ENCODE results near the gene IPP.

IPP gene

DNA sequence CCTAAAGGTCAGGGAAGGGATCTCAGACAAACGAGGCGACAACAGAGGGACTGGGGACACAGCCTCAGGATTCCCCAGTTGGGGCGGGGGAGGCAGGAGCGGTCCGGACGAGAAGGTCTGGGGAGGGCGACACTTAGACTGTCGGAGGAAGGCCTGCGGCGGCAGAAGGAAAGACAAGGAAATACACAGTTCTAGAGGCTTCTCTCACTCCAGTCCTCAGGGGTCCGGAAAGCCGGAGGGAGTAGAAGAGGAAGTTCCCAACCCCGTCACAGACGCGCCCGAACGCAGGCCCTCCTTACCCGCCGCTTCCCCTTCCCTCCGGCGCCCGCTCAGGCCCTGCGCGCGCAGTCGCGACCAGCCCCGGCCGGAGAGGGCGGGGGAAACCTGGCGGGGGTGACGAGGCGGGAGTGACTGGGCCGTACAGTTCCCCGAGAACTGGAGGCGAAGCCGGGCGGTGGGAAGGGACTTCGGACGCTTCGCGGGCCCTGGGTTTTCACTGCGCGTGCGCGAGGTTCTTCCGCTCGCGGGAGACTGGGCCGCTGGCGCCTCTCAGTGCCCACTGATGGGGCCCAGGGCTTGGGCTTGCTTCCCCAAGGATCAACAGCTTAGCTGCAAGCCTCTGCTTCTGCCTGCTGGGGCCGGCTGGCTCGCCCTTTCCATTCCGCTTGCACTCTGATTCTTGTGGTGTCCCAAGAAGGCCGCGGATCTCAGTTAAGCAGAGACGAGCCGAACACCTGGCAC is at the start of gene IPP:
TSS of gene IPP (minus strand) at position 356 of the 741 bp plus-strand sequence. CDS start 4,242 bp downstream, outside the sequence.
- peaks cover 0 to 6% (median 0%) of the 10 kb centered on the region in 5 donors for H3K36me3 ChIP-seq (ENCODE audit: control insufficient read depth in 5 of 5, insufficient read depth in 5 of 5, low read length in 5 of 5)
- peaks cover 0 to 8% (median 3%) of the 10 kb centered on the region in 5 donors for H3K9me3 ChIP-seq (ENCODE audit: control insufficient read depth in 5 of 5, low read length in 5 of 5)
- H3K4me1 ChIP-seq (ENCODE audit: control insufficient read depth in 5 of 5, insufficient read depth in 5 of 5, low read length in 5 of 5) = peaks cover 3 to 22% (median 7%) of the 10 kb centered on the region in 5 donors
- H3K27ac ChIP-seq (ENCODE audit: low read depth, low read length) = peak within 1 kb of the TSS; percentile 100
- H3K9ac ChIP-seq (ENCODE audit: low read length in 5 of 5) = peak within 1 kb of the TSS; percentile 91 to 99 (median 99)
- no peaks in the 10 kb centered on the region for H3K27me3 ChIP-seq (ENCODE audit: control insufficient read depth in 5 of 5, insufficient read depth in 4 of 5, low read length in 5 of 5)
- peak within 1 kb of the TSS; percentile 74 to 91 (median 85) for H3K4me3 ChIP-seq (ENCODE audit: low read depth in 1 of 5, low read length in 5 of 5)

DNA sequence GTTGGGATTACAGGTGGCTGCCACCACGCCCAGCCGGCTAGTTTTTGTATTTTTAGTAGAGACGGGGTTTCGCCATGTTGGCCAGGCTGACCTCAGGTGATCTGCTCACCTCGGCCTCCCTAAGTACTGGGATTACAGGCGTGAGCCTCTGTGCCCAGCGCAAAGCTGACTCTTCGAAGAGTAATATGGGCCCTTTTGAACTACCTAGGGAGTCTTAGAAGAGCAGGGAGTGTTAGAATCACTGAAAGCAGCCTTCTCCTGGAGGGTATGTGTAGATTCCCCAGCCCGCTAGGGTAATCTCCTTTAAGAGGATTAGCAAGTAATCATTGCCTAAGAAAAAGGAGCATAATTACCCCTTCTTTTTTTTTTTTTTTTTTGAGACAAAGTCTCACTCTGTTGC is 46.5 kb upstream of the IPP start:
- H3K27ac ChIP-seq (ENCODE audit: low read depth, low read length) = no peak overlapping the region
- H3K27me3 ChIP-seq (ENCODE audit: control insufficient read depth in 5 of 5, insufficient read depth in 4 of 5, low read length in 5 of 5) = no peaks in the 10 kb centered on the region
- no peaks in the 10 kb centered on the region for H3K9me3 ChIP-seq (ENCODE audit: control insufficient read depth in 5 of 5, low read length in 5 of 5)
- H3K36me3 ChIP-seq (ENCODE audit: control insufficient read depth in 5 of 5, insufficient read depth in 5 of 5, low read length in 5 of 5) = no peaks in the 10 kb centered on the region
- H3K9ac ChIP-seq (ENCODE audit: low read length in 5 of 5) = no peak overlapping the region
- H3K4me3 ChIP-seq (ENCODE audit: low read depth in 1 of 5, low read length in 5 of 5) = no peak overlapping the region
- no peaks in the 10 kb centered on the region for H3K4me1 ChIP-seq (ENCODE audit: control insufficient read depth in 5 of 5, insufficient read depth in 5 of 5, low read length in 5 of 5)

- Histone ChIP-seq H3K4me1 (ENCODE audit: control insufficient read depth in 5 of 5, insufficient read depth in 5 of 5, low read length in 5 of 5) (no peaks in the 10 kb centered on the region), H3K27ac (ENCODE audit: low read depth, low read length) (no peak overlapping the region), H3K9me3 (ENCODE audit: control insufficient read depth in 5 of 5, low read length in 5 of 5) (no peaks in the 10 kb centered on the region), H3K4me3 (ENCODE audit: low read depth in 1 of 5, low read length in 5 of 5) (no peak overlapping the region), H3K27me3 (ENCODE audit: control insufficient read depth in 5 of 5, insufficient read depth in 4 of 5, low read length in 5 of 5) (no peaks in the 10 kb centered on the region), H3K36me3 (ENCODE audit: control insufficient read depth in 5 of 5, insufficient read depth in 5 of 5, low read length in 5 of 5) (no peaks in the 10 kb centered on the region), H3K9ac (ENCODE audit: low read length in 5 of 5) (no peak overlapping the region)
Observed at GRCh38 chr1:45796381-45796780, 45.9 kb upstream of the IPP start.

GRCh38 chr1:45793942-45794604 is 43.6 kb upstream of the IPP start:
- Histone ChIP-seq H3K4me1 (ENCODE audit: control insufficient read depth in 5 of 5, insufficient read depth in 5 of 5, low read length in 5 of 5) (no peaks in the 10 kb centered on the region), H3K9ac (ENCODE audit: low read length in 5 of 5) (no peak overlapping the region), H3K9me3 (ENCODE audit: control insufficient read depth in 5 of 5, low read length in 5 of 5) (no peaks in the 10 kb centered on the region), H3K27ac (ENCODE audit: low read depth, low read length) (no peak overlapping the region), H3K27me3 (ENCODE audit: control insufficient read depth in 5 of 5, insufficient read depth in 4 of 5, low read length in 5 of 5) (no peaks in the 10 kb centered on the region), H3K36me3 (ENCODE audit: control insufficient read depth in 5 of 5, insufficient read depth in 5 of 5, low read length in 5 of 5) (no peaks in the 10 kb centered on the region), H3K4me3 (ENCODE audit: low read depth in 1 of 5, low read length in 5 of 5) (no peak overlapping the region)

DNA sequence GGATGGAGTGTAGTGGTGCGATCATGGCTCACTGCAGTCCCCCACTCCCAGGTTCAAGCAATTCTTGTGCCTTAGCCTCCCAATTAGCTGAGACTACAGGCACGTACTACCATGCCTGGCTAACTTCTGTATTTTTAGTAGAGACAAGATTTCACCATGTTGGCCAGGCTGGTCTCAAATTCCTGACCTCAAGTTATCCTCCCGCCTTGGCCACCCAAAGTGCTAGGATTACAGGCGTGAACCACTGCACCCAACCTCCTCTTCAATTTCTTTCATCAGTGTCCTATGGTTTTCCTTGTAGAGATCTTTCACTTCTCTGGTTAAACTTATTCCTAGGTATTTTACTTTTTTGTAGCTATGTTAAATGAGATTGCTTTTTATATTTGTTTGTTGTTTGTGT is 42.3 kb upstream of the IPP start:
- Histone ChIP-seq H3K4me3 (ENCODE audit: low read depth in 1 of 5, low read length in 5 of 5) (no peak overlapping the region), H3K9me3 (ENCODE audit: control insufficient read depth in 5 of 5, low read length in 5 of 5) (no peaks in the 10 kb centered on the region), H3K36me3 (ENCODE audit: control insufficient read depth in 5 of 5, insufficient read depth in 5 of 5, low read length in 5 of 5) (no peaks in the 10 kb centered on the region), H3K27ac (ENCODE audit: low read depth, low read length) (no peak overlapping the region), H3K27me3 (ENCODE audit: control insufficient read depth in 5 of 5, insufficient read depth in 4 of 5, low read length in 5 of 5) (no peaks in the 10 kb centered on the region), H3K9ac (ENCODE audit: low read length in 5 of 5) (no peak overlapping the region), H3K4me1 (ENCODE audit: control insufficient read depth in 5 of 5, insufficient read depth in 5 of 5, low read length in 5 of 5) (no peaks in the 10 kb centered on the region)

GRCh38 chr1:45789601-45790000 is 39.1 kb upstream of the IPP start:
- no peak overlapping the region for H3K27ac ChIP-seq (ENCODE audit: low read depth, low read length)
- no peaks in the 10 kb centered on the region for H3K4me1 ChIP-seq (ENCODE audit: control insufficient read depth in 5 of 5, insufficient read depth in 5 of 5, low read length in 5 of 5)
- H3K9me3 ChIP-seq (ENCODE audit: control insufficient read depth in 5 of 5, low read length in 5 of 5) = no peaks in the 10 kb centered on the region
- no peak overlapping the region for H3K4me3 ChIP-seq (ENCODE audit: low read depth in 1 of 5, low read length in 5 of 5)
- peaks cover 0 to 2% (median 0%) of the 10 kb centered on the region in 5 donors for H3K27me3 ChIP-seq (ENCODE audit: control insufficient read depth in 5 of 5, insufficient read depth in 4 of 5, low read length in 5 of 5)
- no peaks in the 10 kb centered on the region for H3K36me3 ChIP-seq (ENCODE audit: control insufficient read depth in 5 of 5, insufficient read depth in 5 of 5, low read length in 5 of 5)
- H3K9ac ChIP-seq (ENCODE audit: low read length in 5 of 5) = no peak overlapping the region

DNA sequence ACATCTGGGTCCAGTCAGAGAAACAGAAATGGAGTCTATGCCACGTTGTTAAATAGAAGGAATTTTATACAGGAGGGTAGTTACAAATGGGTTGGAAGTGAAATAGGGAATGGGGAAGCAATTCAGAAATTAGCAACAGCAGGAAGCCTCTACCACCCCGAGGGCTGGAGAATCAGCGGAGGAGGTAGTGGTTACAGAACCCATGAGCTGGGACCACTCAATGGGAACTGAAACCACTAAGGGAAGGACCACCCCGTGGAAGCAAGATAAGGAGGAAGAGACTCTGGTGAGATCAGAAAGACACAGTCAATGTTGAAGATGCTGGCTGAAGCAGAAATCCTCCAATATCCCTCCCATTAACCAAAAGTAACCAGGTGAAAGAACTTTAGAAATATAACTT is 37.5 kb upstream of the IPP start:
- Histone ChIP-seq H3K27me3 (ENCODE audit: control insufficient read depth in 5 of 5, insufficient read depth in 4 of 5, low read length in 5 of 5) (peaks cover 0 to 2% (median 0%) of the 10 kb centered on the region in 5 donors), H3K4me1 (ENCODE audit: control insufficient read depth in 5 of 5, insufficient read depth in 5 of 5, low read length in 5 of 5) (no peaks in the 10 kb centered on the region), H3K9me3 (ENCODE audit: control insufficient read depth in 5 of 5, low read length in 5 of 5) (no peaks in the 10 kb centered on the region), H3K9ac (ENCODE audit: low read length in 5 of 5) (no peak overlapping the region), H3K36me3 (ENCODE audit: control insufficient read depth in 5 of 5, insufficient read depth in 5 of 5, low read length in 5 of 5) (no peaks in the 10 kb centered on the region), H3K27ac (ENCODE audit: low read depth, low read length) (no peak overlapping the region), H3K4me3 (ENCODE audit: low read depth in 1 of 5, low read length in 5 of 5) (no peak overlapping the region)

- no peak overlapping the region for H3K9ac ChIP-seq (ENCODE audit: low read length in 5 of 5)
- H3K4me3 ChIP-seq (ENCODE audit: low read depth in 1 of 5, low read length in 5 of 5) = no peak overlapping the region
- H3K27me3 ChIP-seq (ENCODE audit: control insufficient read depth in 5 of 5, insufficient read depth in 4 of 5, low read length in 5 of 5) = peaks cover 0 to 2% (median 0%) of the 10 kb centered on the region in 5 donors
- no peak overlapping the region for H3K27ac ChIP-seq (ENCODE audit: low read depth, low read length)
- H3K4me1 ChIP-seq (ENCODE audit: control insufficient read depth in 5 of 5, insufficient read depth in 5 of 5, low read length in 5 of 5) = no peaks in the 10 kb centered on the region
- no peaks in the 10 kb centered on the region for H3K36me3 ChIP-seq (ENCODE audit: control insufficient read depth in 5 of 5, insufficient read depth in 5 of 5, low read length in 5 of 5)
- no peaks in the 10 kb centered on the region for H3K9me3 ChIP-seq (ENCODE audit: control insufficient read depth in 5 of 5, low read length in 5 of 5)
Observed at GRCh38 chr1:45785583-45785982, 35.1 kb upstream of the IPP start.

DNA sequence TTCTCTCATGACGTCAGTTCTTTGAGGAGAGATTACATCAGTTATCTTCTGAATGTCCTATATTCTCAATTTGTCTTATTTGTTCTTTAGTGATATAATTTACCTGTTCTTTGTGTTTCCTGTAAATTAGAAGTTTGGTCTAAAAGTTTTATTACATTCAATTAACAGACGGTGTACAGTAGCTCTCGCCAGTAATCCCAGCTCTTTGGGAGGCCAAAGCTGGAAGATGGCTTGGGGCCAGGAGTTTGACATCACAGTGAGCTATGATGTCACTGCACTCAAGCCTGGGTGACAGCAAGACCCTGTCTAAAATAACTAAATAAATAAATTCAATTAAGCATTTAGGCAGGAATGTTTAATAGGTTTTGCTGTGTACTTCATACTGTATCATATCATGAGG is 25.3 kb upstream of the IPP start:
- H3K4me3 ChIP-seq (ENCODE audit: low read depth in 1 of 5, low read length in 5 of 5) = no peak overlapping the region
- H3K9me3 ChIP-seq (ENCODE audit: control insufficient read depth in 5 of 5, low read length in 5 of 5) = no peaks in the 10 kb centered on the region
- no peaks in the 10 kb centered on the region for H3K27me3 ChIP-seq (ENCODE audit: control insufficient read depth in 5 of 5, insufficient read depth in 4 of 5, low read length in 5 of 5)
- H3K4me1 ChIP-seq (ENCODE audit: control insufficient read depth in 5 of 5, insufficient read depth in 5 of 5, low read length in 5 of 5) = no peaks in the 10 kb centered on the region
- H3K9ac ChIP-seq (ENCODE audit: low read length in 5 of 5) = no peak overlapping the region
- H3K36me3 ChIP-seq (ENCODE audit: control insufficient read depth in 5 of 5, insufficient read depth in 5 of 5, low read length in 5 of 5) = no peaks in the 10 kb centered on the region
- no peak overlapping the region for H3K27ac ChIP-seq (ENCODE audit: low read depth, low read length)

- H3K36me3 ChIP-seq (ENCODE audit: control insufficient read depth in 5 of 5, insufficient read depth in 5 of 5, low read length in 5 of 5) = no peaks in the 10 kb centered on the region
- no peaks in the 10 kb centered on the region for H3K4me1 ChIP-seq (ENCODE audit: control insufficient read depth in 5 of 5, insufficient read depth in 5 of 5, low read length in 5 of 5)
- no peaks in the 10 kb centered on the region for H3K27me3 ChIP-seq (ENCODE audit: control insufficient read depth in 5 of 5, insufficient read depth in 4 of 5, low read length in 5 of 5)
- H3K9me3 ChIP-seq (ENCODE audit: control insufficient read depth in 5 of 5, low read length in 5 of 5) = no peaks in the 10 kb centered on the region
- no peak overlapping the region for H3K9ac ChIP-seq (ENCODE audit: low read length in 5 of 5)
- H3K27ac ChIP-seq (ENCODE audit: low read depth, low read length) = no peak overlapping the region
- no peak overlapping the region for H3K4me3 ChIP-seq (ENCODE audit: low read depth in 1 of 5, low read length in 5 of 5)
Observed at GRCh38 chr1:45772971-45773370, 22.5 kb upstream of the IPP start.
